ENCODE data around the gene CALML5.

DNA sequence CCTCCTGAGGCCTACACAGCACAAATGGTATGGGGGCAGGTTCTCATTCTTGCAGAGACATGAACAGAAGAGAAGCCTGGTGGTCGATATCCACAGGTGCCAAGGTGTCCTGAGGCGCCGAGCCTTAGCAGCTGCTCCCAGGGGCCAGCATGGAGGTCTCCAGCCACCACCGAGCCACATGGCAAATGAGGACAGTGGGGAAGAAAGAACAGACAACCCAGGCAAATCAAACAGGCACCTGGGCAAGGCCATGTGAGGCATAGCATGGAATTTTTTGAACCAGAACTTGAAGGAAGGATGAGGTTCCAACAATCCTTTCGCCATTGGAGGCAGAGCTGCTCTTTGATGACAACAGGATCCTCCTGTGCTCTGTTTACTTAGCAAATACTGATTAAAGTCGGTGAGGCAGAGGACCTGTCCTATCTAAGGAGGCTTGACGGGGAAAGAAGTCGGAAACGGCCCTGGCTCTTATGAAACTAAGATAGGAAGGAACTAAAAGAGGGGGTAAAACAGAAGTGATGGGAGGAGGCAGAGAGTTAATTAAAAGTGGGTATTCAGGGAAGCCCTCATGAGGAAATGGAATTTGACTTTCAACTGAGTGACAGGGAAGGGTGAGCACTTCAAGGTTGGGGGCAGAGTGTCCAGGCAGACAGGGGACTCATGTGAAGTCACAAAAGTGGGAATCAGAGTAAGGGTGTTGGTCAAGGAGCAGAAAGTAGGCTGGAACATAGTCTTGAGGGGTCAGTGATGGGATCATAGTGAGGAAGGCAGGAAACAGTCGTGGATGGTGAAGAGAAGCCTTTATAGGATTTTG lies 16.8 kb upstream of the CALML5 start:
- TF ChIP-seq, protein P1, sequence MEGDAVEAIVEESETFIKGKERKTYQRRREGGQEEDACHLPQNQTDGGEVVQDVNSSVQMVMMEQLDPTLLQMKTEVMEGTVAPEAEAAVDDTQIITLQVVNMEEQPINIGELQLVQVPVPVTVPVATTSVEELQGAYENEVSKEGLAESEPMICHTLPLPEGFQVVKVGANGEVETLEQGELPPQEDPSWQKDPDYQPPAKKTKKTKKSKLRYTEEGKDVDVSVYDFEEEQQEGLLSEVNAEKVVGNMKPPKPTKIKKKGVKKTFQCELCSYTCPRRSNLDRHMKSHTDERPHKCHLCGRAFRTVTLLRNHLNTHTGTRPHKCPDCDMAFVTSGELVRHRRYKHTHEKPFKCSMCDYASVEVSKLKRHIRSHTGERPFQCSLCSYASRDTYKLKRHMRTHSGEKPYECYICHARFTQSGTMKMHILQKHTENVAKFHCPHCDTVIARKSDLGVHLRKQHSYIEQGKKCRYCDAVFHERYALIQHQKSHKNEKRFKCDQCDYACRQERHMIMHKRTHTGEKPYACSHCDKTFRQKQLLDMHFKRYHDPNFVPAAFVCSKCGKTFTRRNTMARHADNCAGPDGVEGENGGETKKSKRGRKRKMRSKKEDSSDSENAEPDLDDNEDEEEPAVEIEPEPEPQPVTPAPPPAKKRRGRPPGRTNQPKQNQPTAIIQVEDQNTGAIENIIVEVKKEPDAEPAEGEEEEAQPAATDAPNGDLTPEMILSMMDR (conservative IDR thresholded peaks at IDR 0.05; ENCODE audit: low read depth, low read length) = no peak
- no peak for TF ChIP-seq EZH2 (IDR thresholded peaks at IDR 0.05; ENCODE audit: low read length, unreplicated experiment)
